HFF-Myc (cell line): Measurements from ENCODE around the gene FCRL6.

Experiments
- DNase-seq: peaks from one replicate; pipeline ENCODE4 v3.0.0-alpha.2; 2011; ENCODE audit warnings: low read depth; ENCODE audit errors: extremely low read depth
- H3K4me3 ChIP-seq: replicated peaks from 2 replicates; pipeline ENCODE4 v1.5.1; 2011; ENCODE audit warnings: low read depth, mild to moderate bottlenecking, control low read depth, low read length
- CTCF ChIP-seq: IDR thresholded peaks from 2 replicates; pipeline ENCODE4 v1.5.1; 2012; ENCODE audit warnings: mild to moderate bottlenecking, low read depth, low read length, control low read depth; ENCODE audit errors: missing control alignments

The FCRL6 gene

GRCh38 chr1:159849626-159850366 lies 47.6 kb downstream of the FCRL6 start:
- no peak overlapping the region for H3K4me3 ChIP-seq
- TF ChIP-seq CTCF: no peak
- no peak for DNase-seq

- no peak for TF ChIP-seq CTCF
These were observed 49.2 kb downstream of the FCRL6 start for GRCh38 chr1:159851407-159851806.

GRCh38 chr1:159853417-159854115 lies 51.4 kb downstream of the FCRL6 start:
- no peak for TF ChIP-seq CTCF
- no peak for DNase-seq
- H3K4me3 ChIP-seq: peak overlapping the region; percentile 46

More at GRCh38 chr1:159851407-159851806, 49.2 kb downstream of the FCRL6 start:
- DNase-seq: no peak
- no peak overlapping the region for H3K4me3 ChIP-seq

- DNase-seq: no peak
- TF ChIP-seq CTCF: no peak
- H3K4me3 ChIP-seq: peak overlapping the region; percentile 46
These were observed 52.0 kb downstream of the FCRL6 start for GRCh38 chr1:159854116-159854692.

GRCh38 chr1:159854693-159855192 lies 52.6 kb downstream of the FCRL6 start:
- TF ChIP-seq CTCF: no peak
- DNase-seq: no peak
- peak overlapping the region; percentile 46 for H3K4me3 ChIP-seq

GRCh38 chr1:159855709-159856108 lies 53.5 kb downstream of the FCRL6 start:
- no peak for DNase-seq
- H3K4me3 ChIP-seq: no peak overlapping the region
- TF ChIP-seq CTCF: no peak
